Endothelial cell (in vitro differentiated cells): ENCODE data around the gene MRPL39. TPM values are rescaled to one million over a fixed set of nuclear protein-coding genes. Genes with fewer than 3 reads are reported as not detected.

Source experiments
- DNase-seq: peaks from one replicate; pipeline ENCODE4 v3.0.0; 2021; ENCODE audit warnings: low spot score
- H3K27ac Mint-ChIP-seq: one replicate; pipeline ENCODE4 v1.8.0; 2021; ENCODE audit warnings: mixed read lengths, inconsistent platforms; ENCODE audit not compliant: unreplicated experiment
- H3K27me3 Mint-ChIP-seq: one replicate; pipeline ENCODE4 v1.8.0; 2021; ENCODE audit warnings: mild to moderate bottlenecking, moderate library complexity, mixed read lengths, inconsistent platforms; ENCODE audit not compliant: unreplicated experiment
- H3K36me3 Mint-ChIP-seq: one replicate; pipeline ENCODE4 v1.8.0; 2021; ENCODE audit warnings: mild to moderate bottlenecking, low read depth, mixed read lengths, inconsistent platforms; ENCODE audit not compliant: unreplicated experiment
- H3K4me1 Mint-ChIP-seq: one replicate; pipeline ENCODE4 v1.8.0; 2021; ENCODE audit warnings: mild to moderate bottlenecking, mixed read lengths, inconsistent platforms; ENCODE audit not compliant: unreplicated experiment
- H3K4me3 Mint-ChIP-seq: one replicate; pipeline ENCODE4 v1.8.0; 2021; ENCODE audit warnings: mild to moderate bottlenecking, mixed read lengths, inconsistent platforms; ENCODE audit not compliant: unreplicated experiment
- H3K9me3 Mint-ChIP-seq: one replicate; pipeline ENCODE4 v1.8.0; 2021; ENCODE audit warnings: mixed read lengths, inconsistent platforms; ENCODE audit not compliant: unreplicated experiment
- CTCF ChIP-seq: fragments of 200-600 bp; sonication (generic); IDR thresholded peaks from one replicate; pipeline ENCODE4 v1.5.0; 2021; ENCODE audit warnings: antibody characterized with exemption; ENCODE audit not compliant: unreplicated experiment
- total RNA-seq: library from RNA; stranded (reverse); fragmentation: NEBNext Ultra II Directional; extraction: Animal tissue kit (Norgen Biotek cat#: 25700); gene quantifications from one replicate; pipeline ENCODE4 v1.2.1, GENCODE V29; 2021; ENCODE audit not compliant: unreplicated experiment

MRPL39 gene
- total RNA-seq, 1 donor from 2014 or later: 25.0 TPM

DNA sequence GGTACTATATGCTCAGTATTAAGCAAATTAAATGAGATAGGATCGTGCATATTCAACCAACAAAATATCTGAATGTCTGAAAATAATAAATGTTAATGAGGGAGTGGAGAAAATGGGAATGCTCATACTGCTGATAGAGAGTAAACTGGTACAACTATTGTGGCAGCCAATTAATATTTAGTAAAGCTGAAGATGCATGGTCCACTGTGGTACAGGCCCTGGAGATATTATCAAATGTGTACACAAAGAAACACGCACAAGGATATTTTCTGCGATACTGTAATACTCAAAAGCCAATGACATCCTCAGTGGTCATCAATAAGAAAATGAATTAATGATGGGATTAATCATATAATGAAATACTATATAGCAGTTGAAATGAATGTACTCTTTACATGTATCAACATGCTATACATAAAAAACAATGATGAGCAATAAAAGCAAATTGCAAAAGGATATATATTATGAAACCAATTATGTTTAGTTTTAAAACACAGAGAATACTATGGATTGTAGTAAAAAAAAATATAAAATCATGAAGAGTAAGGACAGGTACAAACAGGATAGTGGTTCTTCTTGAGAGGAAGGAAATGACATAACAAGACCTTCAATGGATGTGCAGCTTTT is 25.0 kb downstream of the MRPL39 start:
- Mint-ChIP-seq H3K9me3 (no peaks in the 10 kb centered on the region), H3K36me3 (no peaks in the 10 kb centered on the region)

GRCh38 chr21:25581582-25581981 is 25.7 kb downstream of the MRPL39 start:
- TF ChIP-seq CTCF: no peak
- Mint-ChIP-seq H3K27ac (no peak overlapping the region), H3K4me3 (no peak overlapping the region), H3K36me3 (no peaks in the 10 kb centered on the region), H3K27me3 (peaks cover 4% of the 10 kb centered on the region), H3K9me3 (no peaks in the 10 kb centered on the region), H3K4me1 (peaks cover 18% of the 10 kb centered on the region)
- DNase-seq: no peak

More for the DNA sequence above, 25.0 kb downstream of the MRPL39 start:
- H3K4me1 Mint-ChIP-seq: peaks cover 18% of the 10 kb centered on the region
- no peak overlapping the region for H3K4me3 Mint-ChIP-seq
- no peak for DNase-seq
- peak overlapping the region; percentile 46 for H3K27ac Mint-ChIP-seq
- peaks cover 4% of the 10 kb centered on the region for H3K27me3 Mint-ChIP-seq
- no peak for TF ChIP-seq CTCF

GRCh38 chr21:25580912-25581260 is 26.4 kb downstream of the MRPL39 start:
- DNase-seq: no peak
- Mint-ChIP-seq H3K4me3 (no peak overlapping the region), H3K27ac (no peak overlapping the region), H3K9me3 (no peaks in the 10 kb centered on the region), H3K36me3 (no peaks in the 10 kb centered on the region), H3K4me1 (peaks cover 18% of the 10 kb centered on the region), H3K27me3 (peaks cover 4% of the 10 kb centered on the region)
- no peak for TF ChIP-seq CTCF

DNA sequence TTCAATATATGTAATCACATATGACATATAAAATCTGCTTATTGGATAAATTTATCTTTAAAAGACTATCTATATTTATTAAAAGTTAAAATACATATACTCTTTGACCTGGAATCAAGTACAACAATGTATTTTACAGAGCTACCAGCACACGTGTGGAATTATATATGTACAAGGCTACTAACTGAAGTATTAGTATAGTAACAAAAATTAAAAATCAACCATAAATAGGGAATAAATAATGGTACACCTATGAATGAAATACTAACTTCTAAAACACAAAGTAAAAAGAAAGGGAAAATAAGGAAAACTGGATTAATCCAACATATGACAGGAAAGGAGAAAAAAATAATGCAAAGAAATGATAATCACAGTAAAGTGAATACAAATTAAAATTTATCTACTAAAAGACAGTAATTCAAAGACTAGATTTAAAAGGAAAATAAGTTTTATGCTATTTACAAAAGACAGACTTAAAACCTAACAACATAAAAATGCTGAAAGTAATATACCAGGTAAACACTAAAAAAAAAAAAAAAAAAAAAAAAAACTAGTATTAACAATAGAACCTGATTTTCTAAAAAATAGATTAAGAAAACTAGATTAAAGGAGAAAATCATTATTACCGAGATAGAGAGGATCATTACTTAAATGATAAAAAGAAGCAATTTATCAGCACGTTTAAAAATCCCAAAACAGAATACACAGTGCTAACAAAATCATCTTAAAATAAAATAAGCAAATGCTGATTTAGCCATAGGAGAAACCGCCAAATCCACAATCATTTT is 27.9 kb downstream of the MRPL39 start:
- no peak for TF ChIP-seq CTCF
- no peaks in the 10 kb centered on the region for H3K36me3 Mint-ChIP-seq
- H3K9me3 Mint-ChIP-seq: no peaks in the 10 kb centered on the region
- H3K27me3 Mint-ChIP-seq: peaks cover 4% of the 10 kb centered on the region
- H3K4me3 Mint-ChIP-seq: no peak overlapping the region
- no peak for DNase-seq
- H3K27ac Mint-ChIP-seq: no peak overlapping the region
- peaks cover 18% of the 10 kb centered on the region for H3K4me1 Mint-ChIP-seq
